ENCODE measurements around the gene LUC7L2.
"Not testable (repeated sequence)": the region's sequence is repeated elsewhere in the genome, so short reads cannot be mapped to it uniquely, and the experiment has no call there.

The LUC7L2 gene

GRCh38 chr7:139455789-139456188, 96.1 kb downstream of the LUC7L2 start:
- no peaks in the 10 kb centered on the region for H3K4me1 ChIP-seq (ENCODE audit: low read length)
- H2AFZ ChIP-seq (ENCODE audit: low read length) = no peak overlapping the region
- TF ChIP-seq EZH2phosphoT487 (IDR thresholded peaks at IDR 0.05; ENCODE audit: low read length) = no peak
- TF ChIP-seq EZH2 (optimal IDR thresholded peaks at IDR 0.05; ENCODE audit: low read depth, low read length) = no peak
- TF ChIP-seq CTCF (IDR thresholded peaks at IDR 0.05; ENCODE audit: low read length) = no peak
- DNase-seq = no peak
- no peak overlapping the region for H3K4me2 ChIP-seq (ENCODE audit: low read depth, low read length)
- H3K4me3 ChIP-seq (ENCODE audit: low read length) = no peak overlapping the region
- no peaks in the 10 kb centered on the region for H3K79me2 ChIP-seq (ENCODE audit: low read length)
- no peaks in the 10 kb centered on the region for H3K27me3 ChIP-seq (replicated peaks; ENCODE audit: insufficient read depth, low read length)
- H3K9ac ChIP-seq (ENCODE audit: low read length) = no peak overlapping the region
- no peaks in the 10 kb centered on the region for H3K9me3 ChIP-seq (replicated peaks; ENCODE audit: insufficient read depth, low read length)
- H3K9me2 ChIP-seq (replicated peaks; ENCODE audit: insufficient read depth, low read length) = no peaks in the 10 kb centered on the region
- no peaks in the 10 kb centered on the region for H3K36me3 ChIP-seq (replicated peaks; ENCODE audit: insufficient read depth, low read length)
- H3F3A ChIP-seq (ENCODE audit: insufficient read depth, low read length) = no peaks in the 10 kb centered on the region
- H4K20me1 ChIP-seq (ENCODE audit: insufficient read depth, low read length) = no peaks in the 10 kb centered on the region
- H3K27ac ChIP-seq (ENCODE audit: low read length) = no peak overlapping the region

GRCh38 chr7:139456511-139456910, 96.8 kb downstream of the LUC7L2 start:
- Histone ChIP-seq H3K27ac (ENCODE audit: low read length) (no peak overlapping the region), H3F3A (ENCODE audit: insufficient read depth, low read length) (no peaks in the 10 kb centered on the region), H3K9ac (ENCODE audit: low read length) (no peak overlapping the region), H3K27me3 (replicated peaks; ENCODE audit: insufficient read depth, low read length) (no peaks in the 10 kb centered on the region), H3K9me3 (replicated peaks; ENCODE audit: insufficient read depth, low read length) (no peaks in the 10 kb centered on the region), H2AFZ (ENCODE audit: low read length) (no peak overlapping the region), H3K4me2 (ENCODE audit: low read depth, low read length) (no peak overlapping the region), H3K36me3 (replicated peaks; ENCODE audit: insufficient read depth, low read length) (no peaks in the 10 kb centered on the region), H3K79me2 (ENCODE audit: low read length) (no peaks in the 10 kb centered on the region), H3K9me2 (replicated peaks; ENCODE audit: insufficient read depth, low read length) (no peaks in the 10 kb centered on the region), H3K4me1 (ENCODE audit: low read length) (no peaks in the 10 kb centered on the region), H4K20me1 (ENCODE audit: insufficient read depth, low read length) (no peaks in the 10 kb centered on the region), H3K4me3 (ENCODE audit: low read length) (no peak overlapping the region)
- TF ChIP-seq CTCF (IDR thresholded peaks at IDR 0.05; ENCODE audit: low read length) (no peak), EZH2phosphoT487 (IDR thresholded peaks at IDR 0.05; ENCODE audit: low read length) (no peak), EZH2 (optimal IDR thresholded peaks at IDR 0.05; ENCODE audit: low read depth, low read length) (no peak)
- DNase-seq = no peak

- Histone ChIP-seq H3K9me2 (replicated peaks; ENCODE audit: insufficient read depth, low read length) (no peaks in the 10 kb centered on the region), H3K4me2 (ENCODE audit: low read depth, low read length) (no peak overlapping the region), H3K27ac (ENCODE audit: low read length) (no peak overlapping the region), H3K9ac (ENCODE audit: low read length) (no peak overlapping the region), H3K36me3 (replicated peaks; ENCODE audit: insufficient read depth, low read length) (no peaks in the 10 kb centered on the region), H4K20me1 (ENCODE audit: insufficient read depth, low read length) (no peaks in the 10 kb centered on the region), H3K9me3 (replicated peaks; ENCODE audit: insufficient read depth, low read length) (no peaks in the 10 kb centered on the region), H3K4me3 (ENCODE audit: low read length) (no peak overlapping the region), H3K27me3 (replicated peaks; ENCODE audit: insufficient read depth, low read length) (no peaks in the 10 kb centered on the region), H3K4me1 (ENCODE audit: low read length) (no peaks in the 10 kb centered on the region), H2AFZ (ENCODE audit: low read length) (no peak overlapping the region), H3F3A (ENCODE audit: insufficient read depth, low read length) (no peaks in the 10 kb centered on the region), H3K79me2 (ENCODE audit: low read length) (no peaks in the 10 kb centered on the region)
- TF ChIP-seq EZH2phosphoT487 (IDR thresholded peaks at IDR 0.05; ENCODE audit: low read length) (no peak), CTCF (IDR thresholded peaks at IDR 0.05; ENCODE audit: low read length) (no peak), EZH2 (optimal IDR thresholded peaks at IDR 0.05; ENCODE audit: low read depth, low read length) (no peak)
- DNase-seq = no peak
Measured at GRCh38 chr7:139457153-139457946, 97.7 kb downstream of the LUC7L2 start.

- not testable (repeated sequence) for H3K9ac ChIP-seq (ENCODE audit: low read length)
Measured at GRCh38 chr7:139463421-139463820, 103.7 kb downstream of the LUC7L2 start.

GRCh38 chr7:139464511-139464910, 104.8 kb downstream of the LUC7L2 start:
- not testable (repeated sequence) for H3K27me3 ChIP-seq (replicated peaks; ENCODE audit: insufficient read depth, low read length); H3K79me2 ChIP-seq (ENCODE audit: low read length); H3K9ac ChIP-seq (ENCODE audit: low read length); H3K36me3 ChIP-seq (replicated peaks; ENCODE audit: insufficient read depth, low read length); H3K9me2 ChIP-seq (replicated peaks; ENCODE audit: insufficient read depth, low read length); H3K4me1 ChIP-seq (ENCODE audit: low read length); H2AFZ ChIP-seq (ENCODE audit: low read length); H3K4me2 ChIP-seq (ENCODE audit: low read depth, low read length); H3K9me3 ChIP-seq (replicated peaks; ENCODE audit: insufficient read depth, low read length); H3K27ac ChIP-seq (ENCODE audit: low read length); H3F3A ChIP-seq (ENCODE audit: insufficient read depth, low read length); H4K20me1 ChIP-seq (ENCODE audit: insufficient read depth, low read length); DNase-seq; H3K4me3 ChIP-seq (ENCODE audit: low read length)

More at GRCh38 chr7:139463421-139463820, 103.7 kb downstream of the LUC7L2 start:
- not testable (repeated sequence) for H3K9me2 ChIP-seq (replicated peaks; ENCODE audit: insufficient read depth, low read length); H3K4me1 ChIP-seq (ENCODE audit: low read length); DNase-seq; H4K20me1 ChIP-seq (ENCODE audit: insufficient read depth, low read length); H3K36me3 ChIP-seq (replicated peaks; ENCODE audit: insufficient read depth, low read length); H3K4me3 ChIP-seq (ENCODE audit: low read length); H3K9me3 ChIP-seq (replicated peaks; ENCODE audit: insufficient read depth, low read length); H3K79me2 ChIP-seq (ENCODE audit: low read length); H2AFZ ChIP-seq (ENCODE audit: low read length); H3K4me2 ChIP-seq (ENCODE audit: low read depth, low read length); H3K27me3 ChIP-seq (replicated peaks; ENCODE audit: insufficient read depth, low read length); H3K27ac ChIP-seq (ENCODE audit: low read length); H3F3A ChIP-seq (ENCODE audit: insufficient read depth, low read length)

All from MM.1S (cell line).